ENCODE results near the gene RELA. TPM values are rescaled to one million over a fixed set of nuclear protein-coding genes. Genes with fewer than 3 reads are reported as not detected.

RELA gene
- total RNA-seq, 2 experiments from 2014 or later: 379 to 382 TPM

GRCh38 chr11:65658174-65659021 is 4.3 kb downstream of the RELA start:
- no peak for TF ChIP-seq CTCF (IDR thresholded peaks at IDR 0.05)
- POLR2A ChIA-PET: interaction anchor here (1.2 to 11.7 kb wide), 2 partner anchors 18 to 43 kb away, joined by 7 to 244 read pairs; partner anchors contain the start of genes PCNX3 and SIPA1

GRCh38 chr11:65657426-65657825 is 5.3 kb downstream of the RELA start:
- ChIA-PET POLR2A (interaction anchor here (1.2 to 11.7 kb wide), 2 partner anchors 17 to 42 kb away, joined by 7 to 244 read pairs; partner anchors contain the start of genes PCNX3 and SIPA1), CTCF (no interaction called here)
- Histone ChIP-seq H3K4me1 (ENCODE audit: insufficient read depth, low read length) (peaks cover 76% of the 10 kb centered on the region), H3K4me3 (ENCODE audit: low read length) (no peak overlapping the region), H3K27ac (ENCODE audit: low read depth in 1 of 2, low read length in 2 of 2) (no peak overlapping the region), H3K27me3 (ENCODE audit: control insufficient read depth in 1 of 2, insufficient read depth in 2 of 2, low read length in 2 of 2) (no peaks in the 10 kb centered on the region), H3K9me3 (ENCODE audit: control insufficient read depth in 1 of 2, insufficient read depth in 1 of 2, low read length in 2 of 2) (no peaks in the 10 kb centered on the region), H3K36me3 (ENCODE audit: insufficient read depth, low read length) (peaks cover 86% of the 10 kb centered on the region)
- peak in 2 of 14 experiments; percentile 4 to 18 for DNase-seq
- Mint-ChIP-seq H3K4me3 (peak overlapping the region; percentile 60), H3K9me3 (no peaks in the 10 kb centered on the region), H3K27ac (peak overlapping the region; percentile 77), H3K36me3 (ENCODE audit: low read depth) (peaks cover 83% of the 10 kb centered on the region), H3K27me3 (no peaks in the 10 kb centered on the region), H3K4me1 (ENCODE audit: low read depth) (peaks cover 66% of the 10 kb centered on the region)
- no peak for ATAC-seq (ENCODE audit: poor library complexity)
- TF ChIP-seq CTCF (IDR thresholded peaks at IDR 0.05): no peak
- intact Hi-C loops (cut with DNase I, micrococcal nuclease): no loop called here

More at GRCh38 chr11:65658174-65659021, 4.3 kb downstream of the RELA start:
- H3K27me3 ChIP-seq (ENCODE audit: control insufficient read depth in 1 of 2, insufficient read depth in 2 of 2, low read length in 2 of 2): no peaks in the 10 kb centered on the region
- no peak for ATAC-seq (ENCODE audit: poor library complexity)
- peak overlapping the region; percentile 77 for H3K4me3 Mint-ChIP-seq
- intact Hi-C loops (cut with DNase I, micrococcal nuclease): no loop called here
- H3K27me3 Mint-ChIP-seq: no peaks in the 10 kb centered on the region
- H3K36me3 ChIP-seq (ENCODE audit: insufficient read depth, low read length): peaks cover 86% of the 10 kb centered on the region
- no peaks in the 10 kb centered on the region for H3K9me3 Mint-ChIP-seq
- H3K9me3 ChIP-seq (ENCODE audit: control insufficient read depth in 1 of 2, insufficient read depth in 1 of 2, low read length in 2 of 2): no peaks in the 10 kb centered on the region
- H3K4me1 ChIP-seq (ENCODE audit: insufficient read depth, low read length): peaks cover 71% of the 10 kb centered on the region
- H3K27ac Mint-ChIP-seq: peak overlapping the region; percentile 77
- CTCF ChIA-PET: no interaction called here
- H3K4me3 ChIP-seq (ENCODE audit: low read length): no peak overlapping the region
- H3K4me1 Mint-ChIP-seq (ENCODE audit: low read depth): peaks cover 57% of the 10 kb centered on the region
- DNase-seq: peak in 1 of 14 experiments; percentile 27
- peaks cover 77% of the 10 kb centered on the region for H3K36me3 Mint-ChIP-seq (ENCODE audit: low read depth)
- no peak overlapping the region for H3K27ac ChIP-seq (ENCODE audit: low read depth in 1 of 2, low read length in 2 of 2)

GRCh38 chr11:65655570-65656332 is 7.0 kb downstream of the RELA start:
- H3K4me1 ChIP-seq (ENCODE audit: insufficient read depth, low read length): peaks cover 77% of the 10 kb centered on the region
- H3K9me3 ChIP-seq (ENCODE audit: control insufficient read depth in 1 of 2, insufficient read depth in 1 of 2, low read length in 2 of 2): no peaks in the 10 kb centered on the region
- Mint-ChIP-seq H3K27me3 (no peaks in the 10 kb centered on the region), H3K4me1 (ENCODE audit: low read depth) (peaks cover 74% of the 10 kb centered on the region), H3K4me3 (peak overlapping the region; percentile 23), H3K27ac (peak overlapping the region; percentile 77), H3K9me3 (no peaks in the 10 kb centered on the region), H3K36me3 (ENCODE audit: low read depth) (peaks cover 93% of the 10 kb centered on the region)
- intact Hi-C loops (cut with DNase I, micrococcal nuclease): no loop called here
- no peak for TF ChIP-seq CTCF (IDR thresholded peaks at IDR 0.05)
- no peaks in the 10 kb centered on the region for H3K27me3 ChIP-seq (ENCODE audit: control insufficient read depth in 1 of 2, insufficient read depth in 2 of 2, low read length in 2 of 2)
- ATAC-seq (ENCODE audit: poor library complexity) (no peak), DNase-seq (peak in 2 of 14 experiments; percentile 6 to 31)
- ChIA-PET POLR2A (interaction anchor here (0.6 to 11.7 kb wide), 4 partner anchors 16 to 525 kb away, joined by 3 to 244 read pairs (median 41); partner anchors contain the start of genes MAP3K11, PCNX3 and SIPA1), CTCF (interaction anchor here (0.9 kb wide), 1 partner anchor 30 kb away, joined by 3 read pairs; no protein-coding TSS in a partner anchor)
- H3K27ac ChIP-seq (ENCODE audit: low read depth in 1 of 2, low read length in 2 of 2): no peak overlapping the region
- peaks cover 81% of the 10 kb centered on the region for H3K36me3 ChIP-seq (ENCODE audit: insufficient read depth, low read length)
- no peak overlapping the region for H3K4me3 ChIP-seq (ENCODE audit: low read length)
